ENCODE results near the gene USP40.

USP40 gene

DNA sequence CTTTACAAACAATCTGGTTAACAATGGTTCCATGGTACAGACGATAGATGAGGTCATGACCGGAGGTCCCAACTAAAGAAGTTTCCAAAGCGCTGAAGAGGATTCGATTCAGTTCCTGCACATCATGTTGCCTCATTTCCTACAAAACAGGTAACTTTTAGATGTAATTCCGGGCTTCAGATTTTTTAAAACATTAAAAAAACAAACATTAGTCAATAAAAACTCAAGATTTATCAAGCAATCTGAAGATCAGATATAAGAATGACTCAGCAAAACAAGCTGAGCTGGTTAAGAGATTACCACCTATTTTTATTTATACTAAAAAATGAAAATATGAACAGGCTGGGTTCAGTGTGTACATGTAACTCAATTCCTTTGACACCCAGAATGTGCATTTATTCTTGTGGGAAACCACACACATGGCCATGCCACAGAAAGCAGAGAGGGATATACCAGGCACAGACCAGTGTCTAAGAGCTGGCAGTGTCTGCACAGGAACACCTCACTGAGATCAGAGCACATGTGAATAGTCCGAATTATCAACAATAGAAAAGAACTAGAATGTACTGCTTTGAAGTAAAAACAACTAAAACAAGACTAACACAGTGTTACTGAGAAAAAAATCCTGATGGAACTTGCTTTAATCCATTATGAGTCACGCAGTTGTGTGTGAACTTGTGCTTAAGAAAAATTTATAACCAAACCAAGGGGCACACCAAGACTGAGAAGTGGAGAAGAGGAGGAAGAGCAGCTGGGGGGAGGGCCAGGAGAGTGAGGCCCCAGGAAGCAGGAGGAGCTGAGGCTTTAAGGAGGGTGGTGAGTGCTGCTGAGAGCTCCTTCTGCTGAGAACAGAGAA lies 9.5 kb downstream of the USP40 start:
- DNase-seq, result no peak

- DNase-seq, result no peak
Measured at GRCh38 chr2:233553366-233553765, 13.2 kb downstream of the USP40 start.

- no peak for DNase-seq
Measured at GRCh38 chr2:233551491-233551890, 15.1 kb downstream of the USP40 start.

DNA sequence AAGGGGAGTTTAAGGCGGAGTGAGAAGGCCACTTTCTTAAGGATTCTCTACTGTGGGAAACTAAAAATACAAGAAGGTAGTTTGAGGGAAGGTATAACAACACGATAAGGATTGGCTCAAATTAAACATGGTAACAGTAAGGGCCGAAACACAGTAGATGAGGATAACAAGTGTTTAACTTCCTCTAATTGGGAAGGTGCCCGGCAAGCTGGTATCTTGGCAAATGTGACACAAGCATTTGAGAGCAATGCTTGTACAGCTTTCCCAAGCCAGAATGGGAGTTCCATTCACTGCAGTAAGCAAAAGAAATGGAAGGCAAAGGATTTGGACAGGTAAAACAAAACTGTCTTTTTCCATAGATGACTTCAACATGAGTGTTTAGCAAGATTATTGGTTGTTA lies 19.8 kb downstream of the USP40 start:
- no peak for DNase-seq

DNA sequence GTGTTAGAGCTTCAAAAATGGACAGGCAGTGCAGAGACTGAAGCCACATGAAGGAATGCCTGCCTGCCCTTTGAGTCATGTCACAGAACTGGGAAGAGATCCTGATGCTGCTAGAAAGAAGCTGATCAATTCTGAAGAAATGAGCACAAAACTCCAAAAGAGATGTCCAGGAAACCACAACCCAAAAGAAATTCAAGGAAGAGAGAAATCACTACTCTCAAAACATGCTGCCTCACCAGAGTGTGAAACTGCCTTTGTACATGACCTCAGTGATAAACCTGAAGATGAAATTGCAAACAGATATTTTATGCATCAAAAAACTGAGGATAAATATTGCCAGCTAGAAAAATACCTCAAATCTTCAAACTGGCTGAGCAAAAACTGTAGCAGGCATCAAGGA lies 20.5 kb downstream of the USP40 start:
- DNase-seq, result no peak

DNA sequence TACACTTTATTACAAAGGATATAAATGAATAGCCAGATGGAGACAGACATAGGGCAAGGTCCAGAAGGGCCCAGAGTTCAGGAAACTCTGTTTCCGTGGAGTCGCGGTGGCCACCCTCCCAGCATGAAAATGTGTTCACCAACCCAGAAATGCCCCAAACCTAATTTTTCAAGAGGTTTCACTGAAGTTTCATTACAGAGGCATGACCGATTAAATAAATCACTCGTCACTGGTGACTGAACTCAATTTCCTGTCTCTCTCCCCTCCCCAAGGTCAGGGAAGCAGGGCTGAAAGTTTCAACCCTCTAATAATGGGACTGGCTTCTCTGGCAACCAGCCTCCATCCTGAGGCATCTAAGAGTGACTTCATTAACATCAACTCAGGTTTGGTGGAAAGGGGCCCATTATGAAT lies 22.4 kb downstream of the USP40 start:
- no peak for DNase-seq

DNA sequence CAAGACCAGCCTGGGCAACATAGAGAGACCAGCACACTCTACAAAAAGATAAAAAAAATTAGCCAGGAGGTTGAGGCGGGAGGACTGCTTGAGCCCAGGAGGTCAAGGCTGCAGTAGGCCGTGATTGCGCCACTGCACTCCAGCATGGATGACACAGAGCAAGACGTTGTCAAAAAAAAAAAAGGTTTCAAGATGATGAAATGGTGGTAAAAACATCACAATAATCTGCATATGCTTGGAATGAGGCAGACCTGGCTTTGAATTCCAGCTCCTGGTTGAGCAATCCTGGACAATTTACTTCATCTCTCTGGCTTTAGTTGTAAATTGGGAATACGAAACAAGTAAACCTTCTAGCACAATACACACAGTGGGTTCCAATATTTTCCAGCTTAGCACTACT lies 24.1 kb downstream of the USP40 start:
- no peak for DNase-seq

- DNase-seq, result no peak
Measured at GRCh38 chr2:233538741-233539140, 27.8 kb downstream of the USP40 start.

GRCh38 chr2:233535271-233535670 lies 31.3 kb downstream of the USP40 start:
- DNase-seq, result no peak

- DNase-seq, result no peak
Measured at GRCh38 chr2:233532971-233533370, 33.6 kb downstream of the USP40 start.

- DNase-seq, result no peak
Measured at GRCh38 chr2:233531955-233532354, 34.6 kb downstream of the USP40 start.

- no peak for DNase-seq
Measured at GRCh38 chr2:233530381-233530780, 36.2 kb downstream of the USP40 start.

- no peak for DNase-seq
Measured at GRCh38 chr2:233528182-233528581, 38.4 kb downstream of the USP40 start.

- DNase-seq, result no peak
Measured at GRCh38 chr2:233525791-233526190, 40.8 kb downstream of the USP40 start.

DNA sequence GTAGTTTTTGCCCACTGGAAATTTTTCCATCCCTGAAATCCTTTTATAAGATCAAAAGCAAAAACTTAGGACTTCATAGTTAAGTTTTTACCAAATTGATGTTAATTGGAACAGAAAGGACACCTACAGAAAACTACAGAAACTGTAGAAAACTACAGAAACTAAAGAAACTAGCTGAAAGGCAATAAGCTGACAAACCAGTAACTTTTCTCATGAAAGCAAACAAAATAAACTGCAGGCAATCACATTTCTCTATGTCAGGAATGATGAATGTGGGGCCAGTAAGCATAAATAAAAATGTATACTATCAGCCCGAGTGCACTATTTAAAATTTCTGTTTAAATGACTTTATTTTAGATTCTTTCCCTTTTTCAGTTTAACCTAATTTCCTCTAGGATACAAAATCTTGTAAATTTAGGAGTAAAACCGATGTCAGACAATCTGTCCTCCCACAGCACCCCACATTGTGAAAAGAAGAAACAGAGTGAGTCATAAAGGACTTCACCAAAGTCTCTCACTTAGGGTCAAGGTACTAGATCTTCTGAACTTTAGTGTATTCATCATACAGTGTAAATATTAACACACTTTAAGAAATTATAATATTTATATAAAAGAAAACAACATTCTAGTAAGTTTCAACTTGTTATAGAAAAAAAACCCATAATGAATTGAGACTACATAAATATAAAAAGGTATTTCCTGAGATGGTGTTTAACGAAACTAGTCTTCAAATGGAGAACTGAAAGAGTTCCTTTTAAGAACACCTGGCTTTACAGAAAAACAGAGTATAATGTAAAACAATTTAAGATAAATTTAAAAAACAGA lies 46.6 kb downstream of the USP40 start:
- DNase-seq, result no peak

- DNase-seq, result no peak
Measured at GRCh38 chr2:233513953-233514655, 52.5 kb downstream of the USP40 start.

DNA sequence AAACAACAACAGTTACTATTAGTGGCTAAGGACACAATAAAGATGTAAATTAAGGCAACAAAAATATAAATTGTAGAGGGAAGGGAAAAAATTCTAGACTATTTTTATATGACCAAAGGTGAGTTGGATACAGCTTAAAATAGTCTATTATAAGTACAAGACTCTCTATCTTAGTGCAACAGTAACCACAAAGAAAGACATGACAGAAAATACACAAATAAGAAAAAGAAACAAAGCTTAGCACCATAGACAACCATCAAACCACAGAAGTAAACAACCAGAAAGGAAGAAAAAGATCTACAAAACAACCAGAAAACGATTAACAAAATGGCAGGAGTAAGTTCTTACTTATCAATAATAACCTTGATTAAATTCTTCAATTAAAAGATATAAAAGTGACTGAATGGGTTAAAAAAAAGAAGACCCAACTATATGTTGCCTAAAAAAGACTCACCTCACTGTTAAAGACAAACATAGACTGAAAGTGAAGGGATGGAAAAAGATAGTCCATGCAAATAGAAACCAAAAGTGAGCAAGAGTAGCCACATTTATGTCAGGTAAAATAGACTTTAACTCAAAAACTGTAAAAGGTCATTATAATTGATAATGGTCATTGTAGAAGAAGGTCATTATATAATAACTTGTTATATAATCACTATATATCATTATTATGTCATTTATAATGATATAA lies 62.5 kb downstream of the USP40 start:
- no peak for DNase-seq

GRCh38 chr2:233503481-233503880 lies 63.1 kb downstream of the USP40 start:
- DNase-seq, result no peak

DNA sequence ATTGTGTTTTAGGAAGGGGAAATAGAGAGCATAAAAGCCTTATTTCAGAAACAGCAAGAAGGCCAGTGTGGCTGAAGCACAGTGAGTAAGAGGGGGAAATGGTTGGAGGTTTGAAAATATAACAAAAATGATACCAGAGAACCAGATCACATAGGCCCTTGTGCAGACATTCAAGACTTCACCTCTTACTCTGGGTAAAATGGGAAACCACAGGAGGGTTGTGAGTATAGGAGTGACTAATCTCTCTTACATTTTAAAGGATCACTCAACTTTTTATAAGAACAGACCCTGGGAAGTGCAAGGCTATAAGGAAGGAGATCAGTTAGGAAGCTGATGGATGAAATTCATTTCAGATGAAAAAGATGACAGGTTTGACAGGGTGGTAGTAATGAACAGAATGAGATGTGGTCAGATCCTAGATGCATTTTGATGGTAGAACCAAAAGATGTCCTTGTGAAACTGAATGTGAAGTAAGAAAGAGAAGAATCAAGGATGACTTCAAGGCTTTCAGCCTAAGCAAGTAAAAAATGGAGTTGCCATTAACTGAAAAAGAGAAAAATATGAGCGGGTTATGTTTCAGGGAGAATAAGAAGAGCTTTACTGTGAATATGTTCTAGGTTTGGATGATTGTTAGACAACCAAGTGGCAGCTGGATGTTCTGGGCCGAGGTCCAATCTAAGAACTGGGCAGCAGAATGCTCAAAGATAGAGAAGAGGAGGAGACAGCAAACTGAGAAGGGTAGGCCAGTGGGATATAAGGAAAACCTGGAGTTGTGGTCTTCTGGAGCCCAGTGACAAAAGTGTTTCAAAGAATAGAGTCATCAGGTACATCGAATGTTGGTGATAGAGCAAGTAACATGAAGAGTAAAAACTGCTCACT lies 65.1 kb downstream of the USP40 start:
- no peak for DNase-seq

GRCh38 chr2:233499928-233500327 lies 66.7 kb downstream of the USP40 start:
- DNase-seq, result no peak

DNA sequence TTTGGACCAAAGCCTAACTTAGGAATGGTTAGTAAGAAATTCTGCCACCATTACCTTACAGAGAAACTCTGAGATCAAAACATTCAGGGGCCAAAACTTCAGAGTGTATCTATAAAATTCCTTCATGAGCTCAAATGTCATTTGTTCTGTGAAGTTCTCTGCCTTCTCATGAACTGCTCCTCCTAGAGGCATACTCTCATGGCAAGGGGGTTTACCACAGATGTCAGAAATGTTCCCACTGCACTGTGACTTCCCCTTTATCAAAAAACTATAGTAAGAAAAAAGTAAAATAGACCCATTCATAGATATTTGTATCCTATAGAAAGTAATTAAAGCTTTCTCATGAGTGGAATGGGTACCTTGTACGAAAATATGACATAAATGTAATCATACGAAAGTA lies 68.5 kb downstream of the USP40 start:
- no peak for DNase-seq

GRCh38 chr2:233497692-233498091 lies 68.9 kb downstream of the USP40 start:
- no peak for DNase-seq

Data from CD4-positive, alpha-beta T cell treated with Interleukin-17A for 1 hour (primary cell).